Smooth muscle cell (in vitro differentiated cells): ENCODE measurements around the gene SNRPE. TPM values are rescaled to one million over a fixed set of nuclear protein-coding genes. Genes with fewer than 3 reads are reported as not detected.

ENCODE experiments used
- DNase-seq: peaks from one replicate; lab custom pipeline; 2025; ENCODE audit not compliant: unreplicated experiment; lab: John Stamatoyannopoulos, UW
- H2AFZ ChIP-seq: fragments of 200-600 bp; sonication (generic); 2 replicates; pipeline ENCODE4 v1.6.0; 2016; ENCODE audit warnings: antibody characterized with exemption, low read depth, mild to moderate bottlenecking
- H3F3A ChIP-seq: fragments of 200-600 bp; sonication (generic); 2 replicates; pipeline ENCODE4 v1.6.0; 2017; ENCODE audit warnings: antibody characterized with exemption, low read depth
- H3K27ac ChIP-seq: fragments of 200-600 bp; sonication (generic); 2 replicates; pipeline ENCODE4 v1.5.1; 2016; ENCODE audit warnings: low read depth, mild to moderate bottlenecking
- H3K27me3 ChIP-seq: fragments of 200-600 bp; sonication (generic); 2 replicates; pipeline ENCODE4 v1.6.1; 2016; ENCODE audit warnings: low read depth, mild to moderate bottlenecking
- H3K36me3 ChIP-seq: fragments of 200-600 bp; sonication (generic); 2 replicates; pipeline ENCODE4 v1.5.1; 2016; ENCODE audit warnings: low read depth
- H3K4me1 ChIP-seq: fragments of 200-600 bp; sonication (generic); 2 replicates; pipeline ENCODE4 v1.5.1; 2016; ENCODE audit warnings: low read depth
- H3K4me2 ChIP-seq: fragments of 200-600 bp; sonication (generic); 2 replicates; pipeline ENCODE4 v1.6.0; 2016; ENCODE audit warnings: mild to moderate bottlenecking
- H3K4me3 ChIP-seq: fragments of 200-600 bp; sonication (generic); 2 replicates; pipeline ENCODE4 v1.5.1; 2016; ENCODE audit warnings: mild to moderate bottlenecking
- H3K79me2 ChIP-seq: fragments of 200-600 bp; sonication (generic); 2 replicates; pipeline ENCODE4 v1.6.0; 2016; ENCODE audit warnings: low read depth, mild to moderate bottlenecking
- H3K9ac ChIP-seq: fragments of 200-600 bp; sonication (generic); 2 replicates; pipeline ENCODE4 v1.6.0; 2016; ENCODE audit warnings: low read depth
- H3K9me3 ChIP-seq: fragments of 200-600 bp; sonication (generic); replicated peaks from 2 replicates; pipeline ENCODE4 v1.5.1; 2016; ENCODE audit warnings: low read depth
- H4K20me1 ChIP-seq: fragments of 200-600 bp; sonication (generic); 2 replicates; pipeline ENCODE4 v1.6.0; 2016; ENCODE audit warnings: low read depth
- WGBS: methylation state at CpG from one replicate; pipeline ENCODE4 v1.1.7; 2016; ENCODE audit warnings: low lambda C conversion rate; 5-methylcytosine and 5-hydroxymethylcytosine counted together
- polyA plus RNA-seq: library from polyadenylated mRNA; unstranded; fragments of >200 nt; fragmentation: Nextera tagmentation; extraction: Ambion mirVana; gene quantifications from 2 replicates; pipeline ENCODE4 v1.2.1, GENCODE V29; 2016
- total RNA-seq: library from RNA; depleted of rRNA; stranded (reverse); fragments of >200 nt; gene quantifications from 2 replicates; pipeline ENCODE4 v1.2.3, GENCODE V29; 2014
- TF ChIP-seq, protein P1 (sequence below): fragments of 200-600 bp; sonication (generic); IDR thresholded peaks from 2 replicates; pipeline ENCODE4 v1.5.1; 2017; ENCODE audit warnings: borderline replicate concordance, mild to moderate bottlenecking, antibody characterized with exemption; ENCODE audit not compliant: insufficient read depth, poor library complexity, severe bottlenecking

SNRPE gene
- total and polyA plus RNA-seq, 2 experiments from 2014 or later, result 96.5 to 293 TPM

DNA sequence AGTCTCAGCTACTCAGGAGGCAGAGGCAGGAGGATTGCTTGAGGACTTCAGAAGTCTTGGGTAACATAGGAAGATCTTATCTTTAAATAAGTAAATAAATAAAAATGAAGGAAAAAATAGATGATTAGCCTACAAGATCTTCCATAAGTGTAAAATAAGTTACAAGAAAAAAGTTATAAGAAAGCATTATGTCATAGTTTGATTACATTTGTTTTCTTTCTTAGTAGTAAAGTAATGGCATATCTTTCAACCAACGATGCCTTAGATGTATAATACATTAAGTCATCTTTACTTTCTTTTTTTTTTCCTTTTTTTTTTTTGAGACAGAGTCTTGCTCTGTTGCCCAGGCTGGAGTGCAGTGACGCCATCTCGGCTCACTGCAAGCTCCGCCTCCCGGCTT lies 46.5 kb downstream of the SNRPE start:
- no peak for DNase-seq
- TF ChIP-seq, protein P1, sequence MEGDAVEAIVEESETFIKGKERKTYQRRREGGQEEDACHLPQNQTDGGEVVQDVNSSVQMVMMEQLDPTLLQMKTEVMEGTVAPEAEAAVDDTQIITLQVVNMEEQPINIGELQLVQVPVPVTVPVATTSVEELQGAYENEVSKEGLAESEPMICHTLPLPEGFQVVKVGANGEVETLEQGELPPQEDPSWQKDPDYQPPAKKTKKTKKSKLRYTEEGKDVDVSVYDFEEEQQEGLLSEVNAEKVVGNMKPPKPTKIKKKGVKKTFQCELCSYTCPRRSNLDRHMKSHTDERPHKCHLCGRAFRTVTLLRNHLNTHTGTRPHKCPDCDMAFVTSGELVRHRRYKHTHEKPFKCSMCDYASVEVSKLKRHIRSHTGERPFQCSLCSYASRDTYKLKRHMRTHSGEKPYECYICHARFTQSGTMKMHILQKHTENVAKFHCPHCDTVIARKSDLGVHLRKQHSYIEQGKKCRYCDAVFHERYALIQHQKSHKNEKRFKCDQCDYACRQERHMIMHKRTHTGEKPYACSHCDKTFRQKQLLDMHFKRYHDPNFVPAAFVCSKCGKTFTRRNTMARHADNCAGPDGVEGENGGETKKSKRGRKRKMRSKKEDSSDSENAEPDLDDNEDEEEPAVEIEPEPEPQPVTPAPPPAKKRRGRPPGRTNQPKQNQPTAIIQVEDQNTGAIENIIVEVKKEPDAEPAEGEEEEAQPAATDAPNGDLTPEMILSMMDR, result no peak
- H3K4me2 ChIP-seq, result no peak overlapping the region

DNA sequence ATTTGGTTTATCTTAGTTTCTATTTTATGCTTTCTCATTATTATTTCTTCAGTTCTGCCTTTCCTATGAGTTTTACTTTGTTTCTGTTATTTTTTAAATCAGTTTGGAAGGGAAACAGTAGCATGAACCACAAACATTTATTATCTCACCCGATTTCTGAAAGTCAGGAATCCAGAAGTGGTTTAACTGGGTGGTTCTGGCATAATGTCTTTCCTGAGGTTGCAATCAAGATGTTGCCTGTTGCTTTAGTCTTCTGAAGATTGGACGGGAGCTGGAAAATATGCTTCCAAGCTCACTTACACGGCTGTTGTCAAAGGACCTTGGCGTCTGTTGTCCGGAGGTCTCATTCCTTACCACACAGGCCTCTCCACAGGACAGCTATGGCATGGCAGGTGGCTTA lies 50.4 kb downstream of the SNRPE start:
- H3K79me2 ChIP-seq, result no peaks in the 10 kb centered on the region
- H3K9me3 ChIP-seq, result no peaks in the 10 kb centered on the region
- no peaks in the 10 kb centered on the region for H3K27me3 ChIP-seq
- no peak for DNase-seq
- H3F3A ChIP-seq, result no peaks in the 10 kb centered on the region
- H3K4me3 ChIP-seq, result no peak overlapping the region
- no peak overlapping the region for H3K27ac ChIP-seq
- no peak overlapping the region for H3K9ac ChIP-seq
- no peaks in the 10 kb centered on the region for H3K36me3 ChIP-seq
- no peaks in the 10 kb centered on the region for H4K20me1 ChIP-seq
- 83% methylated on average over 5 of the region's 5 CpGs for WGBS
- H2AFZ ChIP-seq, result no peak overlapping the region
- TF ChIP-seq, protein P1, result no peak
- H3K4me1 ChIP-seq, result no peaks in the 10 kb centered on the region
- no peak overlapping the region for H3K4me2 ChIP-seq

More for the DNA sequence above, 46.5 kb downstream of the SNRPE start:
- H3K36me3 ChIP-seq, result no peaks in the 10 kb centered on the region
- H3K9ac ChIP-seq, result no peak overlapping the region
- WGBS, result 94% methylated on average over 5 of the region's 5 CpGs
- no peaks in the 10 kb centered on the region for H3F3A ChIP-seq
- no peaks in the 10 kb centered on the region for H3K27me3 ChIP-seq
- no peaks in the 10 kb centered on the region for H3K9me3 ChIP-seq
- H4K20me1 ChIP-seq, result no peaks in the 10 kb centered on the region
- no peak overlapping the region for H3K4me3 ChIP-seq
- no peak overlapping the region for H2AFZ ChIP-seq
- H3K4me1 ChIP-seq, result no peaks in the 10 kb centered on the region
- H3K79me2 ChIP-seq, result no peaks in the 10 kb centered on the region
- H3K27ac ChIP-seq, result no peak overlapping the region

DNA sequence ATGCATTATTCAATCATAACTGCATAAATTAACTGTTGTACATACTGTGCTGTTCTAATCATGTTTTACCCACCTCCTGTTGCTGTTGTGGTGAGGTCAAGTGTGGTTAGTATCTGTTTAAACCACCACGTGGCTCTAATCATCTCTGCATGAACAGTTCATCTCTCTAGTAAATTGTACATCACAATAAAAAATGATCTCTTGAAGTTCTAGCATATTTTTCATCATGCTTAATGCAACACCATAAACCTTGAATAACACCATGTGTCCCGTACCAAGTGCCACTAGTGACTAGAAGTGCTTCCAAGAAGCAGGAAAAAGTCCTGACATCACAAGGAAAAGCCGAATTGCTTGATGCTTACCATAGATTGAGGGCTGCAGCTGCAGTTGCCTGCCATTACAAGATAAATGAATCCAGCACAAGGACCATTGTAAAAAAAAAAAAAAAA lies 51.7 kb downstream of the SNRPE start:
- DNase-seq, result no peak
- H3K9ac ChIP-seq, result no peak overlapping the region
- H2AFZ ChIP-seq, result no peak overlapping the region
- H3K4me2 ChIP-seq, result no peak overlapping the region
- no peak overlapping the region for H3K27ac ChIP-seq
- H3K79me2 ChIP-seq, result no peaks in the 10 kb centered on the region
- 82% methylated on average over 3 of the region's 3 CpGs for WGBS
- TF ChIP-seq, protein P1, result no peak
- H3K4me3 ChIP-seq, result no peak overlapping the region
- no peaks in the 10 kb centered on the region for H3K27me3 ChIP-seq
- no peaks in the 10 kb centered on the region for H4K20me1 ChIP-seq
- H3K9me3 ChIP-seq, result no peaks in the 10 kb centered on the region
- H3F3A ChIP-seq, result no peaks in the 10 kb centered on the region
- H3K36me3 ChIP-seq, result no peaks in the 10 kb centered on the region
- no peaks in the 10 kb centered on the region for H3K4me1 ChIP-seq

DNA sequence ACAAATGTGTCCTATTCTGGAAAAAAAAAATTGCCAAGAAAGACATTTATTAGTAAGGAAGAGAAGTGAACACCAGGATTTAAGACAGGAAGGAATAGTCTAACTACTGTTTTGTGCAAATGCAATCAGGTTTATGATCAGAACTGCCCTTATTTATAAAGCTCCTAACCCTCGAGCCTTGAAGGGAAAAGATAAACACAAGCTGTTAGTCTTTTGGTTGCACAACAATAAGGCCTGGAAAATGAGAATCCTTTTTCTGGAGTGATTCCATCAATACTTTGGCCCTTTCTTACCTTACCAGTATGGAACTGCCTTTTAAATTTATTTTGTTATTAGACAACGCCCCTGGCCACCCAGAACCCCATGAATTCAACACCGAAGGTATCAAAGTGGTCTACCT lies 52.9 kb downstream of the SNRPE start:
- WGBS, result 78% methylated on average over 3 of the region's 3 CpGs
- no peak for DNase-seq

More for the DNA sequence above, 52.9 kb downstream of the SNRPE start:
- Histone ChIP-seq H3K4me1 (no peaks in the 10 kb centered on the region), H3K36me3 (no peaks in the 10 kb centered on the region), H3K27me3 (no peaks in the 10 kb centered on the region), H3K27ac (no peak overlapping the region), H3F3A (no peaks in the 10 kb centered on the region), H2AFZ (no peak overlapping the region), H3K9me3 (no peaks in the 10 kb centered on the region), H3K79me2 (no peaks in the 10 kb centered on the region), H4K20me1 (no peaks in the 10 kb centered on the region), H3K4me2 (no peak overlapping the region), H3K9ac (no peak overlapping the region), H3K4me3 (no peak overlapping the region)
- TF ChIP-seq, protein P1, result no peak
